NCI-H748 (cell line): ENCODE measurements around the gene TGFA.

Source experiments
- DNase-seq: peaks from one replicate; lab custom pipeline; 2025; ENCODE audit not compliant: unreplicated experiment; lab: John Stamatoyannopoulos, UW

The TGFA gene

DNA sequence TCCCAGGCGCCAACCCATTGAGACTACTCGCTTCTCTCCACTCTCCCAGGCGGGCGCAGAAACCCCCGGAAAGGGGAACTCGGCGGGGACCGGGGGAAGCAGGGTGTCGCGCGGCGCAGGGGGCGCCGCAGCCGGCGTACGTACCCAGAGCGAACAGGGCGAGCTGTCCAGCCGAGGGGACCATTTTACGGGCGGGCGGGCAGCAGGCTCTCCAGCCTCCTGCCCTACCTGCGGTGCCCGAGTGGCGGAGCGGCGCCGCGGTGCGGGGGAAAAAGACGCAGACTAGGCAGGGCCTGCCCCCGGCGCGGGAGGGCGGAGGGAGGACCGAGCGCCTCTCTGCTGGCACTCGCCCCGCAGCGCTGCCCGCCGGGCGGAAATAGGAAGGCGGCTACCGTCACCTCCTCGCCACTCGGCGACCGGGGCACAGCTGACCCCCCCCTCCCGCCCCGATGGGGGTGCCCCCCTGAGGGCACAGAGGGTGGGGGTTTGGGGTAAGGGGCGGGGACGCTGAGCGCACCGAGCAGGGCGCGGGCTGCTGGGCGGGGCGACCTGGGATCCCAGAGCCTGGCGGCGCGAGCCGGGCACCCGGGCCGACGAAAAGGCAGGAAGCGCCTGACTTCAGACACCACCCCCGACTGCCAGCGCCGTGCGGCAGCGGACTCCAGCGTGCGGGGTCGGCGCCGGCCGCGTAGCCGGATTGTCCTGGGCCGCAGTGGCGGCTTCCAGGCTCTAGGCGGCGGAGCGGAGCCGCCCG is at the start of gene TGFA:
TSS of gene TGFA (minus strand) at position 243 of the 754 bp plus-strand sequence. CDS start at position 184, 59 bp downstream.
- peak; percentile 79 for DNase-seq

DNA sequence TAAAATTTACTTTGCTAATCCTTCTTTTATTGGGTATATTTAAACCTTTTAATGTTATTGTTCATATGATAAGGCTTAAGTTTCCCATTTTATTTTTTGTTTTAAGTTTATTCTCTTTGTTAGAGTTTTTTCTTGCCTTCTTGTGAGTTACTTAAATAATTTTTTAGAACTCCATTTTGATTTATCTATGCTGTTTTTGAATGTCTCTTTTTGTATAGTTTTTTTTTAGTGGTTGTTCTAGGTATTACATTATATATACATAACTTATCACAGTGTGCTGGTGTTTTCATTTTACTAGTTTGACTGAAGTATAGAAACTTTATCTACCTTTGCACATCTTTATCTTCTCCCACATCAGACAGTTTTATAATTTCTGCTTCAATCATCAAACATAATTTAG is 49.4 kb upstream of the TGFA start:
- no peak for DNase-seq

- DNase-seq = no peak
Measured at GRCh38 chr2:70598197-70598596, 44.6 kb upstream of the TGFA start.

GRCh38 chr2:70596739-70597138 is 43.1 kb upstream of the TGFA start:
- DNase-seq = peak; percentile 34

DNA sequence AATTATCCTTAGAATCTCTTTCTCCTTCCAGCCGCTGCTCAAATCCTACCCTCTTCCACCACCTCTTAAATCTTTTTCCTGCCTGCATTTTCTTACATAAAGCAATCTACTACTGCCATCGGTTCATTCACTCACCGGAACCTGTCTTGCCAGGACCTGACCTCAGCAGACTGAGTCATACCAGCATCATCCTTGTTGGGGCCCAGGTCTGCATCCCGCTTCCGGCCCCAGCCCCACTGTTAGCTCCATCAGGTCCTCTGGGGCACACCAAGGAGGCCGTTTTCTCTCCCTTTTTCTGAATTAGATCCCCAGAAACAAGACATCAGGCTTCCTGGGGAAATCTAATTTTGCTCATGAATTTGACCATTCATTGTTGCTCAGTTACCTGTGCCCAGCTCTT is 42.7 kb upstream of the TGFA start:
- DNase-seq = no peak

DNA sequence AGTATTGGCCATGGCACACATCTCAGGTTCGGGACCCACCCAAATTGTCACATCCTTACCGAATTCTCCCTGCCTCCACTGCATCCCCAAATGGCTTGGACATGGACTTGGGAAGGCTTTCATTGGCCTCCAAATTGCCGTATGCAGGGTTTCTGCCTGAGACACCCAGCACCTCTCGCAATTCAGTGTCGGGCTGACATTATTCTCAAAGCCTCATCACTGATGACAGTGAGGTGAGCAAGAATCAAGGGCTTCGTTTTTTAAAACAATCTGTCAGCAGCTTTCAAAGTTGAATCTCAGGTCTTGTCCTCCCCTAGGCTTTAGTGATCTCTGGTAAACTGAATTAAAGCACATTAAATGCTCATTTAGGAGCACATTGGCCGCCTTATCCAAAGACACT is 29.5 kb upstream of the TGFA start:
- no peak for DNase-seq

GRCh38 chr2:70580352-70580751 is 26.7 kb upstream of the TGFA start:
- peak; percentile 18 for DNase-seq

GRCh38 chr2:70574618-70575017 is 21.0 kb upstream of the TGFA start:
- DNase-seq = no peak

DNA sequence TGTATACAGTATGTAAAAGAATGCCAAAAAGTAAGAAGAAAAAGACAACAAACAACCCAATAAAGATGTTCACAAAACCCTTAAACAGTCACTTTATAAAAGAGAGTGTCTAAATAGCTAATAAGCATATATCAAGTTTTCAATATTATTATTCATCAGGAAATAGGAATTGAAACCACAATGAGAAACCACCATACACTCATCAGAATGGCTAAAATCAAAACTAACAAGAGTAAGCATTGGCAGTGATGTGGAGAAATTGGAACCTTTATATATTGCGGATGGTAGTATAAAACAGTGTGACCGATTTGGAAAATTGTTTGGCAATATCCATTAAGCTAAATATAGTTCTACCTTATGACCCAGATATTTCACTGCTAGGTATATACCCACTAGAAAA is 20.5 kb upstream of the TGFA start:
- DNase-seq = no peak

GRCh38 chr2:70570041-70570661 is 16.5 kb upstream of the TGFA start:
- DNase-seq = no peak

DNA sequence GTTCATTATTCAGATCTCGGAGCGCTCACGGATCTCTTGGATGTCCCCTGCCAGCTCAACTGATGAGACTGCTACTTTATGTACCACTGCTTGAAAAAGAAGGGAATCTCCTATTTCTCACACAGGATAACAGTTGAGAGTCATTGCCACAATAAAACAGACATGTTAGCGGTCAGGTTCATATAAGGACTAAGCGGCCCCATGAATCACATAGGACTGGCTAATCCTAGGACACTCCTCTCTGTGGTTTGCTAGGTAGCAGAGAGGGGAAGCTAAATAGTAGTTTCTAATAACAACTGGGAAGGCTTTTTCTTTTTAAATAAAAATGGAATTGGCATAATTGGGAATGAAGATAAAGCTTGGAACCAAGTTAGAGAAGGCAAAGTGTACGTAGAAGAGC is 15.9 kb upstream of the TGFA start:
- no peak for DNase-seq

DNA sequence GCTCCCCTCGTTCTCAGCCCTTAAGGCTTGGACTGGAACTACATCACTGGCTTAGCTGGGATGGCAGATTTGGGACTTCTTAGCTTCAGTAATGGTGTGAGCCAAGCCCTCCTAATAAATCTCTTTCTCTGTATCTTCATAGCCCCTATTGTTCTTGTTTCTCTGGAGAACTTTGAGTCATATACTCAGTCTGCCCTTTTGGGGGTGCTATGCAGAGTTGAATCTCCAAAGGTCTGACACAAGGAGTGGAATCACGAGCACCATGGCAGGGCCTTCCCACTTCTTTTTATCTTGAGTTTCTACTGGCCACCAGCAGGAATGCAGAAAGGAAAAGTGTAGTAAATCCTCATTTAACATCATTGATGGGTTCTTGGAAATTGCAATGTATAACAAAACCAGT is 13.3 kb upstream of the TGFA start:
- no peak for DNase-seq

- no peak for DNase-seq
Measured at GRCh38 chr2:70566464-70566863, 12.8 kb upstream of the TGFA start.

GRCh38 chr2:70565039-70565731 is 11.6 kb upstream of the TGFA start:
- DNase-seq = no peak

DNA sequence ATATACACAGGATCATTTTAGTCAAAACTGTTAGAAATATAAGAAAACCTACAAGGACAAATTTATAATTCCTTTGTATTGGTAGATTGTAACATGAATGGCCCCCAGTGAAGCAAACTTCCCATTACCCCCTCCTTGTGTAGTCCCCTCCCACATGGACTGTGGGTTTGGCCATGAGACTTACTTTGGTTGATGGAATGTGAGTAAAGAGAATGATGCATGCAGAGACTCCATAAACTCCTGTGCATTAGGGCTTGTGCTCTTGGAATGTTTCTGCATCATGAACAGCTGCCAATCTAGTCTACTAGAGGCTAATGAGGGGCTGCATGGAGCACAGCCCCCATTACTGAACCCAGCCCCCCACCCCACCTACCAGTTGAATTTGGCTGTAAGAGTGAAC is 8.3 kb upstream of the TGFA start:
- no peak for DNase-seq

GRCh38 chr2:70560442-70560841 is 6.8 kb upstream of the TGFA start:
- DNase-seq = no peak

DNA sequence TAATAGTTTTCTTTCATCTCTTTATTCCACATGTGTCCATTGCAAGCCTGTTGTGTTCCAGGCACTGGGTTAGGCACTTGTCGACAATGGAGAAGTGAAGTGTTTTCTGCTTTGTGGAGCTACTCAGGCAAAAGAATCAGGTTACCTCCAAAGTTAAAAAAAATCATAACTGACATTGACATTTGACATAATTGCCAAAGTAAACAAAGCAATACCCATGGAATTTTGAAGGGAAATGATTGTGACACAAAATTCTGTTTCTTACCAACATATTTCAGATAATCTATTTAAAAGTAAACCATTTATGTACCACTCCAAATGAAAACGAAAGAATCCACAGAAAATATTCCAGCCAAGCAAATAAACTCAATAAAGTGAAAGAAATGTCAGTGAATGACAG is 6.4 kb upstream of the TGFA start:
- no peak for DNase-seq

DNA sequence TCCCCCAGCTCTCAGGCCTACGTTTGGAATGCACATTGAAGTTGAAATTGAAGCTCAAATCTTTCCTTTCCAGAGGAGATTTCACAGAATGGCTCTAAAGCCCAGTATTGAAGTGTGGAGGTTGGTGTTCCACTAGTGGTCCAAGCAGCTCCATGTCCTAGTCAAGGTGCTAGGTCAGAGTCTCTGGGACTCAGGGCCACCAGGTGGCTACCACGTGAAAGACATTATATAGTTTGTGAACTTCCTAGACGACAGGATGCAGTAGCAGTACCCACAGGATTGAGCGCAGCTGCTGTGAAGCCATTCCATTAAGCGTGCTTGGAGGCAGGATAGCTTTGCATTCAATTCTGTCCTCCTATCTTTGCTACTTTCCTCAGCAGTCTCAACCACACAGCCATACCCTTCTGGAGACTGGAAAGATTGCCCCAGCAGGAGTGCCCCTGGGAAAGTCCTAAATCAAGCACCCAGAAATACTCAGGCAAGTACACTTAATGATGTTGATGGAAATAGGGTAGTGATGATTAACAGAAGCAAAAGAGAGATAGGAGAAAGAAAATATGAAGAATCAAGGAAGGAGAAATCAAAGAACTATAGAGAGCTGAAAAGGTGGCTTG is 4.7 kb upstream of the TGFA start:
- DNase-seq = no peak

GRCh38 chr2:70557171-70557838 is 3.7 kb upstream of the TGFA start:
- peak; percentile 58 for DNase-seq

- DNase-seq = no peak
Measured at GRCh38 chr2:70556608-70557007, 3.0 kb upstream of the TGFA start.

- DNase-seq = no peak
Measured at GRCh38 chr2:70554338-70554892, 789 bp upstream of the TGFA start.
